GM18526 (cell line): ENCODE data around the gene SLC17A7.

Source experiments
- POLR2A ChIP-seq: IDR thresholded peaks from 3 replicates; pipeline ENCODE4 v1.6.1; 2011; ENCODE audit not compliant: insufficient read length; ENCODE audit errors: extremely low read depth

Gene SLC17A7

GRCh38 chr19:49453757-49454240, 12.5 kb upstream of the SLC17A7 start:
- TF ChIP-seq POLR2A, result no peak

- peak; percentile 96 for TF ChIP-seq POLR2A
Measured at GRCh38 chr19:49453013-49453756, 11.9 kb upstream of the SLC17A7 start, which contains the start of gene ALDH16A1. ALDH16A1 (plus strand) TSS chr19:49453225; CDS start chr19:49453332, 107 bp downstream.

- TF ChIP-seq POLR2A, result peak; percentile 68
Measured at GRCh38 chr19:49451430-49452181, 10.3 kb upstream of the SLC17A7 start, which contains the start of gene PIH1D1. PIH1D1 (minus strand) TSS chr19:49451814; CDS start chr19:49451574, 240 bp downstream.

GRCh38 chr19:49450405-49450804, 9.1 kb upstream of the SLC17A7 start:
- TF ChIP-seq POLR2A, result no peak

- TF ChIP-seq POLR2A, result no peak
Measured at GRCh38 chr19:49448432-49448786, 7.1 kb upstream of the SLC17A7 start.

GRCh38 chr19:49447485-49448431, 6.4 kb upstream of the SLC17A7 start:
- TF ChIP-seq POLR2A, result no peak

- TF ChIP-seq POLR2A, result no peak
Measured at GRCh38 chr19:49445997-49446396, 4.7 kb upstream of the SLC17A7 start.

GRCh38 chr19:49443366-49444099, 2.2 kb upstream of the SLC17A7 start:
- TF ChIP-seq POLR2A, result no peak

GRCh38 chr19:49442771-49443365, 1.5 kb upstream of the SLC17A7 start:
- TF ChIP-seq POLR2A, result no peak

GRCh38 chr19:49442354-49442753, 1.0 kb upstream of the SLC17A7 start:
- no peak for TF ChIP-seq POLR2A

GRCh38 chr19:49441960-49442350, 628 bp upstream of the SLC17A7 start:
- TF ChIP-seq POLR2A, result no peak

GRCh38 chr19:49440439-49441209, 703 bp downstream of the SLC17A7 start:
- no peak for TF ChIP-seq POLR2A

GRCh38 chr19:49439836-49440235, 1.5 kb downstream of the SLC17A7 start:
- no peak for TF ChIP-seq POLR2A
